ENCODE results near the gene KCTD13.
"Not testable (repeated sequence)": the region's sequence is repeated elsewhere in the genome, so short reads cannot be mapped to it uniquely, and the experiment has no call there.

KCTD13 gene

GRCh38 chr16:29943846-29944799 lies 18.1 kb upstream of the KCTD13 start:
- DNase-seq, result no peak

GRCh38 chr16:29940656-29941055 lies 14.6 kb upstream of the KCTD13 start:
- no peak for DNase-seq

GRCh38 chr16:29931750-29932149 lies 5.7 kb upstream of the KCTD13 start:
- not testable (repeated sequence) for DNase-seq

GRCh38 chr16:29927070-29927905 lies 1.3 kb upstream of the KCTD13 start:
- no peak for DNase-seq

GRCh38 chr16:29926711-29927052 lies 656 bp upstream of the KCTD13 start:
- DNase-seq, result no peak

- DNase-seq, result no peak
These were observed 795 bp downstream of the KCTD13 start for GRCh38 chr16:29925105-29925756.

GRCh38 chr16:29922986-29923501 lies 3.0 kb downstream of the KCTD13 start:
- DNase-seq, result no peak

- no peak for DNase-seq
These were observed 3.7 kb downstream of the KCTD13 start for GRCh38 chr16:29922326-29922725.

- no peak for DNase-seq
These were observed 5.0 kb downstream of the KCTD13 start for GRCh38 chr16:29921034-29921385.

- DNase-seq, result no peak
These were observed 5.6 kb downstream of the KCTD13 start for GRCh38 chr16:29920288-29921033.

GRCh38 chr16:29916979-29917378 lies 9.0 kb downstream of the KCTD13 start:
- DNase-seq, result no peak

- DNase-seq, result no peak
These were observed 10.3 kb downstream of the KCTD13 start for GRCh38 chr16:29915590-29916247.

GRCh38 chr16:29913514-29913913 lies 12.5 kb downstream of the KCTD13 start:
- DNase-seq, result no peak

- no peak for DNase-seq
These were observed 13.9 kb downstream of the KCTD13 start for GRCh38 chr16:29912087-29912486.

- DNase-seq, result no peak
These were observed 14.4 kb downstream of the KCTD13 start for GRCh38 chr16:29911676-29912010.

- no peak for DNase-seq
These were observed 15.0 kb downstream of the KCTD13 start for GRCh38 chr16:29910819-29911675.

- DNase-seq, result not testable (repeated sequence)
These were observed 16.2 kb downstream of the KCTD13 start for GRCh38 chr16:29909851-29910250.

GRCh38 chr16:29909391-29909790 lies 16.6 kb downstream of the KCTD13 start:
- DNase-seq, result no peak

GRCh38 chr16:29908719-29909220 lies 17.3 kb downstream of the KCTD13 start:
- DNase-seq, result no peak

- no peak for DNase-seq
These were observed 18.1 kb downstream of the KCTD13 start for GRCh38 chr16:29907973-29908372.

All from NCI-H187 treated with DMSO at 0.1 percent for 48 hours (cell line).